Gastroesophageal sphincter (tissue), 3 donors: Measurements from ENCODE around the gene KAZN.

Source experiments
- CTCF ChIP-seq, 4 experiments: fragments of 200-600 bp in 2 of 4; fragments of 450-650 bp in 2 of 4; sonication (generic) in 1 of 4; IDR thresholded peaks; one replicate each; pipeline ENCODE4 v1.5.1; 2017 to 2019; ENCODE audit warnings: antibody characterized with exemption in 4 of 4, mild to moderate bottlenecking in 2 of 4, moderate library complexity in 2 of 4
- POLR2A ChIP-seq, 2 donors: fragments of 450-650 bp; IDR thresholded peaks; one replicate each; pipeline ENCODE4 v1.6.1; 2017; ENCODE audit warnings: antibody characterized with exemption in 2 of 2, mild to moderate bottlenecking in 2 of 2, moderate library complexity in 1 of 2

- TF ChIP-seq POLR2A (IDR thresholded peaks at IDR 0.05) = no peak
- TF ChIP-seq CTCF (IDR thresholded peaks at IDR 0.05) = no peak
Observed at GRCh38 chr1:14970799-14971141, 372.3 kb downstream of the KAZN start.
